Inflammatory macrophage treated with lipopolysaccharide for 4 hours (primary cell): ENCODE data around the gene GCSAM.

Experiments used
- DNase-seq: peaks from one replicate; pipeline ENCODE4 v3.0.0-alpha.2; 2020

Gene GCSAM, protein sequence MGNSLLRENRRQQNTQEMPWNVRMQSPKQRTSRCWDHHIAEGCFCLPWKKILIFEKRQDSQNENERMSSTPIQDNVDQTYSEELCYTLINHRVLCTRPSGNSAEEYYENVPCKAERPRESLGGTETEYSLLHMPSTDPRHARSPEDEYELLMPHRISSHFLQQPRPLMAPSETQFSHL

DNA sequence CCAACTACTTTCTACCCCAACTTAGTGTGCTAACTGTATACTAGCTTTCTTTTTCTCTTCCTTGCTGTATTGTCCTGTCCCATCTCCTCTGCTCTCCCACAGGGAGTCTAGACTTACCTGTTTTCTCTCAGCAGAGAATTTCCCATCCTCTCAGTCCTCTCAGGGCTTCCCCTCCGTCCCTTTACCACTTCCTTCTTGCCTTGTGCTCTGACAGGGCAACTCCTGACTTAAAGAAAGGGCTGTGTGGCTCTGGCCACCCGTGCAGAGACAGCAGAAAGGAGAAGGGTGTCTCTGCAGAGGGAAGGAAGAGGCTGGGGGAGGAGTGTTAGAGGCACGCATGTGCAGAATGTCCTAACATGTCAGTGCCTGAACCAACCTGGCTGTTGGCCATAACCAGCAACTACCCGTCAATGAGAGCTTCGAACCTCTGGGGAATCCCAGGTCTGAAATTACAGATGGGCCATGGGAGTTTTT lies at the start of gene GCSAM:
GCSAM (minus strand) TSS at position 274 of the 474 bp plus-strand sequence; CDS start at position 146, 128 bp downstream.
- DNase-seq = peak; percentile 72

DNA sequence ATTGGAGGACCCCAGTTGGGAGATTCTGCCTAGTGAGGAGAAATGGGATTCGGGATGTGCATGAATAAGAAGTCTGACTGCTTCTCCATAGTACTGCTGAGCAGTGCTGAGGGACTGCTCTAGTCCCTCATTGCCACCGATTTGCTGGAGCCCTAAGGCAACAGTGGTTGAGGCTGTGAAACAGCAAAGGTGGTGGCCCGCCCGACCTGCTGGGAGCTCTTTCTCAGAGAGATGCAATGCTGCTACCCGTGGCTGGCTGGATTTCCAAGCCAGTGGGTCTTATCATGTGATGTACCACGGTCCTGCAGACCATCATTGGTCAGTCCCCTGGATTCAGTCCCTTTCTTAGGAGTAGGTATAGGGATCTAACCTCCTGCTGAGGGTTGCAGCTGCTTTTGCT lies 42.6 kb upstream of the GCSAM start:
- no peak for DNase-seq

DNA sequence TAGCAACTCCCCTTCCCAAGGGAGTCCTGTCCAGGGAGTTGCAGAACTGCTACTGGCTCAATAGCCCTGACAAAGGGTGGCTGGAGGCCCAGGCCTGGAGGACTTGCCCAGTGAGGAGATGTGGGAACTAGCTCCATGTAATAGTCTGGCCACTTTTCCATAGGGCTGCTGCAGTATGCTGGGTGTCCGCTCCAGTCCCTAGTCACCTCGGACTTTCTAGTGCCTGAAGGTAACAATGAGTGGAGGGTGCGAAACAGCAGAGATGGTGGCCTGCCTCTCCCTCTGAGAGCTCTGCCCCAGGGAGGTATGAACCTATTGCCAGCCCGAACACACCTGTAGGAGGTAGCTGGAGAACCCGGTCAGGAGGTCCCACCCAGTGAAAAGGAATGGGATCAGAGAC lies 42.0 kb upstream of the GCSAM start:
- no peak for DNase-seq

DNA sequence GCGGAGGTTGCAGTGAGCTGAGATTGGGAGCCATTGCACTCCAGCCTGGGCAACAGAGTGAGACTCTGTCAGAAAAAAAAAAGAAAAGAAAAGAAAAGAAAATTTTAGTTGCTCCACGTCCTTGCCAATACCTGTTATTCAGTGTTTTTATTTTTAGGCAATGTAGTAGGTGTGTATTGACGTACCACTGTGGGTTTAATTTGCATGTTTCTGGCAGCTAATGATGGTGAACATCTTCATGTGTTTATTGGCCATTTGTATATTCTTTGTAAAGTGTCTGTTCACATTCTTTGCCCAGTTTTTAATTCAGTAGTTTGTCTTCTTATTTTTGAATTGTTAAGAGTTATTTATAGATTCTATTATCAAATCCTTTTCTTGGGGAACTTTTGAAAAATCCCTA lies 38.1 kb upstream of the GCSAM start:
- DNase-seq = no peak

DNA sequence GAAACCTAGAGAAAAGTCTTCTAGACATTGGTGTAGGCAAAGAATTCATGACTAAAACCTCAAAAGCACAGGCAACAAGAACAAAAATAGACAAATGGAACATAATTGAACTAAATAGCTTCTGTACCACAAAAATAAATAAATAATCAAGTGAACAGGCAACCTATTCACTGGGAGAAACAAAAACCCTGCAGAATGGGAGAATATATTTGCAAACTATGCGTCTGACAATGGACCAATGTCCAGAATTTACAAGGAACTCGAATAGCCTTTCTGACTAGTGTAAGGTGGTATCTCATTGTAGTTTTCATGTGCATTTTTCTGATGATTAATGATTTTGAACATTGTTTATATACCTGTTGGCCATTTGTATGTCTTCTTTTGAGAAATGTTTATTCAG lies 37.0 kb upstream of the GCSAM start:
- DNase-seq = no peak

DNA sequence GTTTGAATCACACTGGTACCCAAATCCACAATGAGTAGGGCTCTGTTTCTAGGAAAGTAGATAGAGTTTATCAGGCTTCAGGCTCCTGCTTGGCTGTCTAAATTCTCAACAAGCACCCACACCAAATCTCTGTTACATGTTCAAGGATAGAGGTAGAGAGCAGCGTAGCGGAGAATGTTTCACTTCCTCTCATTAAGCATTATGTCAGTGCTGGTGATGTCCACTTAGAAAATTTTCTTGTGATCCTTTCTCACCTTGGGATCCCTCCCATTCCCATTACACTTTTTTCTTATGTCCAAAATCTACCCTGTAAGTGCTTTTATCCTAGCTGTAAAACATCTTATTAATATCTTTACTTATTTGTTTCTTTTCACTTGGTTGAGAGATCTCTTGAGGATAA lies 34.7 kb upstream of the GCSAM start:
- DNase-seq = no peak

DNA sequence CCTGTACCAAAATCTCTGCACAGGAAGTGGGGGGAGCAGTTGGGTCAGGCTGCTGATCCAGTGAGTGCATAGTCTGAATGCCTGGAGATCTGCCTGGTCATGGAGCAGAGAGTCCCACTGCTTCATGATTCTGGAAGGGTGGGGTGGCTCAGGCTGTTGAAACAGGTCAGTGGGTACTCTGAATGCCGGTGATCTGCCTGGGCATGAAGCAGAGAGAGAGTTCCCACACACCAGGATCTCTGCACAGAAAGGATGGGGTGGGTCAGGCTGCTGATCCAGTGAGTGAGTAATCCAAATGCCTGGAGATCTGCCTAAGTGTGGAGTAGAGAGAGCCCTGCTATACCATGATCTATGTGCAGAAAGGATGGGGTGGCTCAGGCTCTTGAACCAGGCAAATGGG lies 16.1 kb upstream of the GCSAM start:
- DNase-seq = no peak

DNA sequence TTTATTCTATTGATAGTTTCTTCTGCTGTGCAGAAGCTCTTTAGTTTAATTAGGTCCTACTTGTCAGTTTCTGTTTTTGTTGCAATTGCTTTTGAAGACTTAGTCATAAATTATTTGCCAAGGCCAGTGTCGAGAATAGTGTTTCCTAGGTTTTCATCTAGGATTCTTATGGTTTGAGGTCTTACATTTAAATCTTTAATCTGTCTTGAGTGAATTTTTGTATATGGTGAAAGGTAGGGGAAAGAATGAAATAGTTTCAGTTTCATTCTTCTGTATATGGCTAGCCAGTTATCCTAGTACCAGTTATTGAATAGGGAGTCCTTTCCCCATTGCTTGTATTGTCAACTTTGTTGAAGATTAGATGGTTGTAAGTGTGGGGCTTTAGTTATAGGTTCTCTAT lies 10.6 kb upstream of the GCSAM start:
- DNase-seq = no peak

DNA sequence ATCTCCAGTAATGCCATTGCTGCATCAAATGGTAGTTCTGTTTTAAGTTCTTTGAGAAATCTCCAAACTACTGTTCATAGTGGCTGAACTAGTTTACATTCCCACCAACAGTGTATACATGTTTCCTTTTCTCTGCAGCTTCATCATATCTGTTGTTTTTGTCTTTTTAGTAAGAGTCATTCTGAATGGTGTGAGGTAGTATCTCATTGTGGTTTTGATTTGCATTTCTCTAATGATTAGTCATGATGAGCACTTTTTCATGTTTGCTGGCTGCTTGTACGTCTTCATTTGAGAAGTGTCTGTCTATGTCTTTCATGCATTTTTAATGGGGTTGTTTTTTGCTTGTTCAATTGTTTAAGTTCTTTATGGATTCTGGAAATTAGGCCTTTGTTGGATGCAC lies 10.2 kb upstream of the GCSAM start:
- DNase-seq = no peak

DNA sequence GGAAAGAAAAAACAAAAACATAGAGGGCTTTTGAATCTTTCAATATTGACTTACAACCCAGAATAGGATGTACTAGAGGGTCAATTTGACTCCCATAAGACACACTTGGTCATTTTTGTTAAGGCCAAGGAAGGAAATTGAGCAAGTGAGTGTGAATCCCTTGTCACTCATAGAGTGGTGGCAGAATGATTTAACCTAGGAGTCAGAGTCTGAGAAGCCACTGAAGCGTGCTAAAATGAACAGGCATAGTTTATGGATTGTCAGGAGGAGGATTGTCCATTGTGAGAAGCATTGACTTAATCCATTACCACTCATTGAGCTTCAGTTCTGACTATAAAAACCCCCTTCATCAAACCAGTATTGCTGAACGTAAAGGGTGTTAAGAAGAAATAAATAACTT lies 8.2 kb upstream of the GCSAM start:
- DNase-seq = no peak

DNA sequence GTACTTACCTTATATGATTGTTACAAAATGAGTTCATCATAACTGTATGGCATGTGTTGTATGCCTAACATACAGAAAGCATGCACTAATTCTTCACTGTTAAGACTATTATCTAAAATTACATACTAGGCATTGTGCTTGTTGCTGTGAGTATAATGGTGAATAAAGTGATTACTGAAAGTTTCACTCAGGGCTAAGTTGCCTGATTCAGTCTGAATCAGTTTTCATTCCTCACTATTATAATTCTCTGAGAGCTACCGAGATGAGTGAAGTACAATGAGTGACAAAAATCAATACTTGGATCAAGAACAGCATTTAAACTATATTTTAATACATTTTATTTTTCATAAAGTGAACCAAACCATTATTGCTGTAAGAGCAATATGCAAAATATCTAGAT lies 7.5 kb upstream of the GCSAM start:
- no peak for DNase-seq

DNA sequence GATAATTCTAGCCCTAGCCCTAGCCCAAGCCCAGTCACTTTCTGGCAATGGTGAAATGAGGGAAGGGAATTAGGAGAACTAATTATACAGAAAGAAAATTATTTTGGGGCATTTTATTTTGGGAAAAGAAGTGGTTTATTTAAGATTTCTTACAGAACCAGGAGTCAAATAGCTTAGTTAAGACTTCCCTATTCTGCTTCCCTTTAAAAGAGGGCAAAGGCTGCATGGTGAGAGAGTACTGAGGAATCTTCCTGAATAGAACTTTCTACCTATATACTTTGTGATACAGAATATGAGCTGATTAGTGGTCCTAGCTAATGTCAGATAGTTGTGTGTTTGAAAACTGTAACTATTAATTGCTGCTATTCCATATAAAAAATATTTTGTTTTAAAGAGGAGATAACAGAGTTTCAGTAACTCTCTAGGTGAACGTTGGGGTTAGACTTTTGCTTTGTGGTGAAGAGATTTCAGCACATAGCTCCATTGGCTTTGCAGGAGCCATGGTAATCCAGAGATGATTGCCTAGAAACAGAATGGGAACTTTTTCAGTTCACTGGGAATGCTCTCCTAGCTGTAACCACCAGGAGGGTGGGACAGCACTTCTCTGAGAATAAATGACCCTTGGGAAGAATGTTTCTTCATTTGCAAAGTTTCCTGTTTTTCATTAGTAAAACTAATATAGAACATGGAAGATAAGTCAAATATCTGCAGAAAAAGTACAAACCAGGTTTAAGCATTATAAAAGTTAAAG lies 5.3 kb upstream of the GCSAM start:
- no peak for DNase-seq

DNA sequence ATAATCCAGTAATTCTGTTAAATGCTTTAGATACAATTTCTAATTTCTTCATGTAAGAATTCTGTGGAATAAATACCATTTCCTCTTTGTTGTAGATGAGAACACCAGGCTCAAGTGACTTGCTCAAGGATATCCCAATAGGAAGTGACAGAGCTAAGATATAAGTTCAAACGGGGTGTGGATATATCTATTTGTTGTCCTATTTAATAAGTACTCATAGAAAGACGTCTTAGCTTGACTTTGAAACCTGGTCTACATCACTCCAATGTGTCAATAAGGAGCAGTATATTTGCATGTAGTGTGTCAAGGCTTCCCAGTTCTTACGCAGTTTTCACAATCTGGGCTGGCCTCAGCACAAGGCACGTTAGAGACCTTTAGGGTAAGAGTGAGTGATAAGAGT lies 4.7 kb upstream of the GCSAM start:
- DNase-seq = peak; percentile 22

DNA sequence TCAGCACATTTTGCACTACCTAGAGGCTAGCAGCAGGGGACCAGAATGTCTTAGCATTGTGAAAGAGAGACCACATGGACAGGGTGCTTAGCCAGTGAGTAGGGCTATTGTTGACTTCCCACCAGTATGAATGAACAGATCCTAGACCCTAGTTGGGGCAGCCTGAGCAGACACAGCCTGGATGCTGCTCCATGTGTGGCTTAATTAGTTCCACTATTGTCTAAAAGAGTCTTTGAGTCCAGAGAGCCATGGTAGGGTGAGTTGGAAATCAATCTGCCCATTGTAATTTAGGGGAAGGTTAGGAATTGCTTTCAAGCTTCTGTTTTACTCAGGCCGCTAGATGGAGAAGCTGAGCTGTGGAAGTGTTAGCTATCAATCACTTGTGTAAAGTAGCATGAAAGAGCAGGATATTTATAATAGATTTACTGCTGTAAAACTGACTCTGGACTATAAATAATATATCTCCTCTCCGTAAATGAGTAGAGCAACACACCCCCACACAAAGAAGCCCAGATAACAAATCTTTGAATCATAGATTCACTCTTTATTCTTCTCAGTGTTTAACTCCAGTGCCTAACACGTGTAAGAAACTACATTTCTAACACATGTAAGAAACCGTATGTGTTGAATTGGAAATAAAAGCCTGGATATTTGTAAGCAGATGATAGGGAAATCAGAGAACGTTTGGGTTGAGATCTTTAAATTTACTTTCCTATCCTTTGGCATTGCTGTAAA lies 4.1 kb upstream of the GCSAM start:
- peak; percentile 54 for DNase-seq

DNA sequence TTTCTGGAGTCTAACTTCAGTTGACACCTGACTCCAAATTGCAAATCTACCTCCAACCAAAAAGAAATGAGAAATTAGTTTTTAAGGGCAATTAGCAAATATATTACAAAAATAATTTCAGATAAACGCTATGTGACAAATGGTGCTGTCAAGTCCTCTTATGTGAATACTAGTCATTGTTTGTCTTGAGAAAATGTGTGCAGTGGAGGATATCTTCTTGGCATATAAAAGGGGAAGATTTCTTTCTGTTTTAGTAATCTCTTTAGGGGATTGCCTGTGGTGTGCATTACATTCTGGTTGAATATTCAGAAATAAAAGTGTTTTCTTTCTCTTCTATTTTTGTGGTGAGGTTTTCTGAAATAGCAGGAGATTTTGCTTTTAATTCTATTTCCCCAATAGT lies 3.0 kb upstream of the GCSAM start:
- DNase-seq = no peak

DNA sequence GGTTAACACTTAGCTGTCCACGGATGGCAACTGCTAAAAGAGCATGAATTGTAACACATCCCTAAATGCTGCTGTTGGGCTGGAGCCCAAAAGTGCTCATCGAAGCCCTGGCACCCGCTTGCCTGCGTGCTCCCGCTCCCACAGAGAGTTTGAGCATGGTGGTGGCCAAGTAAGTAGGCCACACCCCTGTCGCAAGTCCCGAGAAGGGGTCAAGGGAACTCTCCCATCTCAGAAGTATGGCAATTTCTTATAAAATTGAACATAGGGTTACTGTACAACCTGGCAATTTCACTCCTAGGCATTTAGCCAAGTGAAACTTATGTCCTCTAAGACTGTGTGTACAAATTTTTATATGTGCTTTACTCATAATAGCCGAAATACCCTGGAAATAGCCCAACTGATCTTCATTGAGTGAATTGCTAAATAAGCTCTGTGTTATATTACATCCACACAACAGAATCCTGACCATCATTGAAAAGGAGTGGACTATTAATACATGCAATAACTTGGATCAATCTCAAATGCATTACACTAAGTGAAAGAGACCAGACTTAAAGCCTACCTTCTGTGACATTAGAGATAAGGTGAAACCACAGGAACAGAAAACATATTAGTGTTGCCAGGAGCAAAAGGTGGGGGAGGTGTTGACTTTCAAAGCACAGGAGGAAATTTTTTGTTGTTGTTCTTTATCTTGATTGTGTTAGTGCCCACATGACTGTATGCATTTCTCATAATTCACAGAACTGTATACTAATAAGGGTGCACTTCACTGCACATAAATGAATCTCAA lies 1.5 kb upstream of the GCSAM start:
- DNase-seq = no peak

DNA sequence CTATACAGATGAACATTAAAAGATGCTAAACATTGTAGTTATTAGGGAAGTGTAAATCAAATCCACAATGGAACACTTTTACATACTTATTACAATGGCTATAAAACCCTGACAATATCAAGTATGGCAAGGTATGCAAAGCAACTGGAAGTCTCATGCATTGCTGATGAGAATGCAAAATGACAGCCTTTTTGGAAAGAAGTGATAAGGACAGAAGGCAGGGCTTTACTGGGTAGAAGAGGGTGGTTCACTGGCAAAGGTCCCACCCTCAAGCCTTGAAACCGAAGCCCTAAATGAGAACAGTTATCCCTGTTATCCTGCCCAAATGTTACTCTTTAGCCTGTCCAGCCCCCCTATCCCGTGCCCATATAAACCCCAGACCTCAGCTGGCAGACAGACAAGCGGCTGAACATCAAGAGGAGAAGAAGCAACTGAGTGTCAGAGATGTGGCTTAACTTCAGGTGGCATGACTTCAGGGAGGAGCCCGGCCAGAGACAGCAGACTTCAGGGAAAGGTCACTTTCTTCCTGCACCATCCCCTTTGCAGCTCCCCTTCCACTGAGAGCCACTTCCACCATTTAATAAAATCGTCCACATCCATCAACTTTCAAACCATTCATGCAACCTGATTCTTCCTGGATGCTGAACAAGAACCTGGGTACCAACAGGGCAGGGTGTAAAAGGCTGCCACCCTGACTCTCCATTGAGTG lies 732 bp upstream of the GCSAM start:
- no peak for DNase-seq

DNA sequence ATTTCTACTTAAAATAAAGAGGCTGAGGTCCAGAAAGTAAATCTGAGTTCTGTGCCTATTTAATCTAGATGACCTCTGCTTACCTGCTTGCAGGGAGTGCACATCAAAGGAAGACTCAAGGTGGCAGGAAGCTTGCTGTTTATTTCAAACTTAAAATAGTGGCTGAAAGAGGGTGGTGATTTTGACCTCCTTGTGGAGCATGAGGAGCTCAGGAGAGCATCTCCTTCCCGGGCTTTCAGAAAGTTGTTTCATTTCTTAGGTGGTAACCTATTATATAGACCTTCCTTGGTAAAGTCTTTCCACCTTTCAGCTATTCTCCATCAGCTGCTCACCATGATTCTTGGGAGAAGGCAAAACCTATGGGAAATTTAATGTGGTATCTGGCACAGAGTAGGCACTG lies 494 bp downstream of the GCSAM start:
- no peak for DNase-seq

DNA sequence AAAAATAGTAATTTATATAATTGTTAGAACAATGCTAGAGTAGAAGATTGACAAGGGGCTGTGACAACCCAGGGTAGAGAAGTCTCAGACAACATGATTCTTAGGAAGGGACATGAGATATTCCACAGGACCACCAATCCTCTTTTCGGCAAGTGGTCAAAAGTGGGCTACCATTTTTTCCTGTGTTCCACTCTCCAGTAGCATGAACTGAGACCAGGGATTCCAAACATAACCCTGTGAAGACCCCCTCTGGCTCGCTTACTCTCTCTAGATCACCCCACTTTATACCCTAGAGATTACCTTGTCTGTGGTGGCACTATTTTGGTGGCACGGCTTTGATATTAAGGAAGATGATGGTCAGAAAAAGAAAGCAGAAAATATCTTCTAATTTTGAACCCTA lies 960 bp downstream of the GCSAM start:
- DNase-seq = no peak

DNA sequence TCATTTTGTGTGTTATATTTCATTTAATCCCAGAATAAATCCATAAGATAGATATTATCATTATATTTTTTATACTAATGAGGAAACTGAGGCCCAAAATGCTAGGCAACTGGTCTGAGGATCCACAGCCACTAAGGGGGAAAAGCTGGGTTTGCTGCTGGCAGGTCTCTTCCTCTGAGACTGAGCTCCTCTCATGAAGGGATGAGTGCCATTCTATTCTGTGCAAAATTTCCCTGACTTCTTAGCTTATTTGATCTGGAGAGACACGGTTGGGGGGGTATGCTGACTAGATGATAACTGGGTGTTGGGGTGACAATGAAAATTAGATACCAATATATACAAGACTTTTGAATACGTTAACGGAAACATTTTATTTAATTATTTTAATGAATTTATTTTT lies 1.9 kb downstream of the GCSAM start:
- no peak for DNase-seq

DNA sequence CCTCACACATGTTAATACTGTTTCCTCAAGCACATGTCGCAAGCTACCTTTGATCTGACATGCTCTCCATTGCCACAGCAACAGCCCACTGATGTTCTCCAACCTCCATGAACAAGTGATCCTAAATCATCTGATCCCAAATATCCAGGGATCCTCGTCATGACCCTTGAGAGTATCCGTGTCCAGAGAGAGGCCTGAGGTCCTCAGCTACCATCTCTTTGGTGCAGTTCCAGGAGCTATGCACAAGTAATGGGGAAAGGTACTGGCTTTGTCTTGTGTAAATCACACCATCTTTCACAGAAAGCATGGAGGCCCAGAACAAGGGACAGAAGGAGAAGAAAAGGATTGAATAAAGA lies 2.4 kb downstream of the GCSAM start:
- no peak for DNase-seq

DNA sequence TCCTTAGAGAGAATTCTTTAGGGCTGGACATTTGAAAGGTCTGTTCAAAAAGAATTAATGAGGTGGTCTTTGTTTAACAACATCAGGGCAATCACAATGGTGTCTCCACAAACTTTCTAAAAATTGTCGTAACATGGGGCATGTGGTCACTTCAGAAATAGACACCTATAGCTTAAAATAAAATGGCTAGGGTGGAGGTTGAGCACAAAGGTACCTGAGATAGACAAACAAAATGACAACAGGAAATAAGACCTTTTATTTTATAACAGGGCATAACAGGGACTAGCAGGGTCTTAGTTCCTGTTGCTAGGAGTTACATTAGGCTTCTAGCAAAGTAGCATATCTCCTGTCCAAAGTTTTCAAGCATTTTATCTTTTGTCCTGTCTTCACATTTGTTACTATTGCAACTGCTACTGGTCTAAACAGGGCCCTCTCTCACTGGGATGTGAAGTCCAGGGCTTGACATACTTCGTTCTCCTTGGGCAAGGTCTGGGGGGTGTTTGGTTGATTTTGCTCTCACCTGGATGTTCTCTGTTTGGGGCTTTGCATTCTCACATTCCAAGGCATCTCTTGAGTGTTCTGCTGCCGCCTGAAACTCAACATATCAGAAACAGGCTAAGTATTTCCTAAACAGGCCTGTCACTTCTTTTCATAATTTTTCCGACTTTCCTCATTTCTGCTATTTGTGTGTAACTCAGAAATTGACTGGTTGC lies 3.0 kb downstream of the GCSAM start:
- peak; percentile 6 for DNase-seq
